SJSA1 (cell line): ENCODE data around the gene ARF4. TPM values are rescaled to one million over a fixed set of nuclear protein-coding genes. Genes with fewer than 3 reads are reported as not detected.

ENCODE experiments used
- DNase-seq, 2 experiments: peaks; one replicate each; pipeline ENCODE4 v3.0.0-alpha.2; 2015 to 2020; ENCODE audit warnings: low spot score in 2 of 2, low read depth in 1 of 2
- H3K27ac ChIP-seq: fragments of 250-450 bp; sonication (Bioruptor Pico); 2 replicates; pipeline ENCODE4 v1.5.1; 2020; ENCODE audit warnings: mild to moderate bottlenecking, moderate library complexity
- H3K27me3 ChIP-seq: fragments of 250-450 bp; sonication (Bioruptor Pico); replicated peaks from 2 replicates; pipeline ENCODE4 v1.5.1; 2020; ENCODE audit warnings: mild to moderate bottlenecking, moderate library complexity
- H3K36me3 ChIP-seq: fragments of 250-450 bp; sonication (Bioruptor Pico); 2 replicates; pipeline ENCODE4 v1.5.1; 2020; ENCODE audit warnings: mild to moderate bottlenecking
- H3K4me1 ChIP-seq: fragments of 250-450 bp; sonication (Bioruptor Pico); replicated peaks from 2 replicates; pipeline ENCODE4 v1.6.1; 2021; ENCODE audit warnings: mild to moderate bottlenecking
- H3K4me3 ChIP-seq: fragments of 250-450 bp; sonication (Bioruptor Pico); 2 replicates; pipeline ENCODE4 v1.5.1; 2020; ENCODE audit warnings: mild to moderate bottlenecking
- H3K9me3 ChIP-seq: fragments of 250-450 bp; sonication (Bioruptor Pico); replicated peaks from 2 replicates; pipeline ENCODE4 v1.5.1; 2020; ENCODE audit warnings: mild to moderate bottlenecking
- total RNA-seq: library from RNA; depleted of rRNA; stranded (reverse); fragments of >200 nt; shearing (Covaris generic); gene quantifications from 2 replicates; pipeline ENCODE4 v1.2.3, GENCODE V29; 2014

ARF4 gene
- total RNA-seq, 1 experiment from 2014 or later, result 283 TPM

DNA sequence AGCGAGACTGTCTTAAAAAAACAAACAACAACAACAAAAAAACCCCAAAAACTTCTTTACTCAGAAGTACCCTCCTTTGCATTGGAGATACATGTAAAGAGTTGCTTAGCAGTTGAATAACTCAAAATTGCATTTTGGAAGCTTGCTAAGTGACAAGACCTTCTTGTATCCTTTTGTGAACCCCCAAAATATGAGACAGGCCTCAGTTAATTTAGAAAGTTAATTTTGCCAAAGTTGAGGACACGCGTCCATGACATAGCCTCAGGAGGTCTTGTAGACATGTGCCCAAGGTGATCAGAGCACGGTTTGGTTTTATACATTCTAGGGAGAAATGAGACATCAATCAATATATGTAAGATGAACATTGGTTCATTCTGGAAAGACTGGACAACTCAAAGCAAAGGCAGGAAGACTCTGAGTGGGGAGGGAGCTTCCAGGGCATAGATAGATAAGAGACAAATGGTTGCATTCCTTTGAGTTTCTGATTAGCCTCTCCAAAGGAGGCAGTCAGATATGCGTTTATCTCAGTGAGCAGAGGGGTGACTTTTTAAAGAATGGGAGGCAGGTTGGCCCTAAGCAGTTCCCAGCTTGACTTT lies 1.7 kb upstream of the ARF4 start:
- H3K4me3 ChIP-seq, result peak overlapping the region; percentile 68
- no peak for DNase-seq
- peaks cover 16% of the 10 kb centered on the region for H3K4me1 ChIP-seq
- H3K27me3 ChIP-seq, result no peaks in the 10 kb centered on the region
- H3K9me3 ChIP-seq, result no peaks in the 10 kb centered on the region
- H3K36me3 ChIP-seq, result peaks cover 24% of the 10 kb centered on the region
- H3K27ac ChIP-seq, result no peak overlapping the region

DNA sequence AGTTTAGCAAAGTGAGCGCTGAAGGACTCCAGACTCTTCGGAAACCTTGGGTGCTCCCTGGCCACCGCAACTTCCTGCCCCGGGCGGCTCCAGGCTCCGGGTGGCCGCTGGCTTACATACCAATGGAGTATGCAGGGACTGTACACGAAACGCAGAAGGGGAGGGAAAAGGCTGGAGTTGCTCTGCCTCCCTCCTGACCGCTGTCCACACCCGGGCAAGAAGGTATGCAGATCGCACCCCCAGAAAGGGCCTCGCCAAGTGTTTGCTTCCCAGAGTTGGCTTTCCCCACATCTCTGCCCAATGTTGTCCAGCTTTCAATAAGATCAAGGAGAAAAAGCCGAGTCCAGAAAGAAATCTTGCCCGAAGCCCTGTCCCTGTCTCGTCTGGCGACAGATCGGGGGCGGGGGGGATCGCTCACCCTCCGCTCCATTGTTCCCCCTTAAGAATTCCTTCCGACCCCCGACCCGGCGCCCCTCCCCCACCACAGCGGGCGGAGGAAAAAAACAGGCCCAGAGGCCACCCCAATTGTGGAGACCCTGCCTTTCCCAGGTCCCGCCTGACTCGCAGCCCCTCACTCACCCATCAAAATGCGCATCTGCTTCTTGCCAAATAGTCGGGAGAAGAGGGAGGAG lies 533 bp downstream of the ARF4 start:
- no peaks in the 10 kb centered on the region for H3K27me3 ChIP-seq
- peak overlapping the region; percentile 68 for H3K4me3 ChIP-seq
- H3K4me1 ChIP-seq, result peaks cover 16% of the 10 kb centered on the region
- peaks cover 37% of the 10 kb centered on the region for H3K36me3 ChIP-seq
- peak overlapping the region; percentile 95 for H3K27ac ChIP-seq
- DNase-seq, result peak; percentile 84 to 93
- no peaks in the 10 kb centered on the region for H3K9me3 ChIP-seq

DNA sequence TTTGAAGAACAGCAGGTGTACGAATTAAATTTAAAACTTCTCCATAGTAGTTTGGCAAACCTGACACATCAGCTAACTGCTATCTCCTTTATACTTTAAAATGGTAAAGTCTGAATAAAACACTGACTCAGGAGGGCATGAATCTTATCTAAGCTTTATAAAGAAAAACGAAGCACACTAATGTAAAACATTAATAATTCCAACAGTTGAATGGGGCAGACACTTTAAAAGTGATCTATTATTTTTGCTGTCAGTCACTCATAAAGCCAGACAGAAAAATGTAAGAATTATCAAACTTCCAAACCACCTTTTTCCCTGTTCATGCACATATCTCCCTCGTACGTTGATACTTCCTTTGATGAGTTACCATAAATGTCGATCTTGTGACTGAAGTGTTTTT lies 2.6 kb downstream of the ARF4 start:
- peak overlapping the region; percentile 68 for H3K4me3 ChIP-seq
- peak overlapping the region; percentile 95 for H3K27ac ChIP-seq
- H3K9me3 ChIP-seq, result no peaks in the 10 kb centered on the region
- peaks cover 49% of the 10 kb centered on the region for H3K36me3 ChIP-seq
- no peaks in the 10 kb centered on the region for H3K27me3 ChIP-seq
- no peak for DNase-seq
- peaks cover 16% of the 10 kb centered on the region for H3K4me1 ChIP-seq

DNA sequence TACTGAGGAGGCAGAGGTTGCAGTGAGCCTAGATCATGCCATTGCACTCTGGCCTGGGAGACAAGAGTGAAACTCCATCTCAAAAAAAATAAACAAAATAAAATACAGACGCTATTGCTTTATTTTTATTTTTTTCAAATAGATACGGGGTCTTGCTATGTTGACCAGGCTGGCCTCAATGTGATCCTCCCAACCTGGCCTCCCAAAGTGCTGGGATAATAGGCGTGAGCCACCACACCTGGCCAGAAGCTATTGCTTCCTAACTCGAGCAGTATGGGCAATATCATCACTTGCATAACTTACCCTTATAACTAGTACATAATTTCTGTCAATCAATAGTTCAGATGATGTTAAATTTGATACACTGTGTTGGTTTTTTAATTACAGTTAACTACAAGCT lies 3.0 kb downstream of the ARF4 start:
- peaks cover 54% of the 10 kb centered on the region for H3K36me3 ChIP-seq
- H3K27ac ChIP-seq, result 0 out of 2 replicates have a peak overlapping the region, but pooled peaks have one; percentile 95
- H3K9me3 ChIP-seq, result no peaks in the 10 kb centered on the region
- no peak overlapping the region for H3K4me3 ChIP-seq
- H3K27me3 ChIP-seq, result no peaks in the 10 kb centered on the region
- DNase-seq, result no peak
- peaks cover 16% of the 10 kb centered on the region for H3K4me1 ChIP-seq

DNA sequence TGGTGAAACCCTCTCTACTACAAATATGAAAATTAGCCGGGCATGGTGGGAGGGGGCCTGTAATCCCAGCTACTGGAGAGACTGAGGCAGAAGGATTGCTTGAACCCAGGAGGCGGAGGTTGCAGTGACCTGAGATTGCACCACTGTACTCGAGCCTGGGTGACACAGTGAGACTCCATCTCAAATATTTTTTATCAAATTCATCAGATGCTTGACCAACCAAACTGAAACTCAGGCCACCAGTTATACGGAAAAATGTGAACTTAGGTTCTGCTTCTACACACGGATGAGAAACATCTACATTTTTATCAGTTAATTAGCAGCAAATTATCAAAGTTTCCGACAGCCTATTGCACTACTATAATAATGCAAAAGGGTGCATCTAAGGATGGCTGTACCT lies 4.8 kb downstream of the ARF4 start:
- H3K27me3 ChIP-seq, result no peaks in the 10 kb centered on the region
- H3K4me3 ChIP-seq, result no peak overlapping the region
- H3K9me3 ChIP-seq, result no peaks in the 10 kb centered on the region
- peaks cover 65% of the 10 kb centered on the region for H3K36me3 ChIP-seq
- no peak for DNase-seq
- H3K4me1 ChIP-seq, result peaks cover 9% of the 10 kb centered on the region
- H3K27ac ChIP-seq, result no peak overlapping the region

DNA sequence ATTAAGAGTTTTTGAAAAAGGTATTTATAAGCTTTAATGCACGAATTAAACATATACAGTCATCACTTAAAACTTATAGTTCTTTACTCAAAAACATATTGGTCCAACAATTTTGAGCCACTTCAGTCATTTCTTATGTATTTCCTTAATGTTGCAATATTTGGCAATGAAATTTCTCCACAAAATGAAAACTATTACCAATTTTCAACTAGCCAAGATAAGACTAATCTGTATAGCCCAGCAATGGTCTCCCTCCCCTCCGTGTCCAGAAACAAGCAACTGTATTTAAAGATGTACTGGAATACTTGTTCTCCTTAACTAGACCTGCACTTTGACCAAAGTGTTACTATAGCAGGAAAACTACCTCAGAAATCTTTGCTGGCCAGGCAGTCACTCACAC lies 9.2 kb downstream of the ARF4 start:
- no peaks in the 10 kb centered on the region for H3K4me1 ChIP-seq
- no peak for DNase-seq
- H3K36me3 ChIP-seq, result peaks cover 72% of the 10 kb centered on the region
- H3K27ac ChIP-seq, result no peak overlapping the region
- H3K9me3 ChIP-seq, result no peaks in the 10 kb centered on the region
- no peak overlapping the region for H3K4me3 ChIP-seq
- no peaks in the 10 kb centered on the region for H3K27me3 ChIP-seq

DNA sequence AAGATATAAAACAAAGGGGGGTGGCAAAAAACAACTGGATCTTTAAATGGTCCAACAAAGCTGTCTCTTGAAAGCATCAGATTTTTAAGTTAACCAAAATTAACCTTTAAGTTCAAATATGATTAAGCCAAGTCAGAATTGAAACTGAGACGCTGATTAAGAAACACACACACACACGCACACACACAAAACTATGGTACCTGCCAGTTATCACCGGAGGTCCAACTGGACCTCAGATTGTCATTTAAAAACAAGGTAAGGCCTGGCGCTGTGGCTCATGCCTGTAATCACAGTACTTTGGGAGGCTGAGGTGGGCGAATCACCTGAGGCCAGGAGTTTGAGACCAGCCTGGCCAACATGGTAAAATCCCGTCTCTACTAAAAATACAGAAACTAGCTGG lies 10.4 kb downstream of the ARF4 start:
- Histone ChIP-seq H3K4me1 (no peaks in the 10 kb centered on the region), H3K9me3 (no peaks in the 10 kb centered on the region), H3K27me3 (no peaks in the 10 kb centered on the region), H3K27ac (no peak overlapping the region), H3K36me3 (peaks cover 75% of the 10 kb centered on the region), H3K4me3 (no peak overlapping the region)
- DNase-seq, result no peak

DNA sequence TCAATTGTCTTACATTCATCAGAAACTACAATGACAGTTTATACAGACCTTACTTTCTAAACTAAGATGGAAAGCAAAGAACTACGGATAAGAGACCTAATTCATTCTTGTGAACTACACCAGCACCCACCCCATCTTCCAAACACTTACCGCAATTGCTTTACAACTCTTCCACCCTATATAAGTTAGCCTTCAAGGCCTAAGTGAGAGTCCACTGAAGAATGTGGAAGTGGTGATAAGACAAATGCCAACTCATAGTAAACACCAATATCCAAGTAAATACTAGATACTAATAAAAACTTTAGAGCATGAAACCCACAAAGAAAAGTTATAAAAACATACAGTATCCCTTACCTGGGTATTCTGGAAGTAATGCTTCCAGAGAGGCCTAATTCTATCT lies 13.6 kb downstream of the ARF4 start:
- Histone ChIP-seq H3K27ac (no peak overlapping the region), H3K4me3 (no peak overlapping the region), H3K36me3 (peaks cover 83% of the 10 kb centered on the region), H3K4me1 (no peaks in the 10 kb centered on the region), H3K9me3 (no peaks in the 10 kb centered on the region), H3K27me3 (no peaks in the 10 kb centered on the region)
- DNase-seq, result no peak

DNA sequence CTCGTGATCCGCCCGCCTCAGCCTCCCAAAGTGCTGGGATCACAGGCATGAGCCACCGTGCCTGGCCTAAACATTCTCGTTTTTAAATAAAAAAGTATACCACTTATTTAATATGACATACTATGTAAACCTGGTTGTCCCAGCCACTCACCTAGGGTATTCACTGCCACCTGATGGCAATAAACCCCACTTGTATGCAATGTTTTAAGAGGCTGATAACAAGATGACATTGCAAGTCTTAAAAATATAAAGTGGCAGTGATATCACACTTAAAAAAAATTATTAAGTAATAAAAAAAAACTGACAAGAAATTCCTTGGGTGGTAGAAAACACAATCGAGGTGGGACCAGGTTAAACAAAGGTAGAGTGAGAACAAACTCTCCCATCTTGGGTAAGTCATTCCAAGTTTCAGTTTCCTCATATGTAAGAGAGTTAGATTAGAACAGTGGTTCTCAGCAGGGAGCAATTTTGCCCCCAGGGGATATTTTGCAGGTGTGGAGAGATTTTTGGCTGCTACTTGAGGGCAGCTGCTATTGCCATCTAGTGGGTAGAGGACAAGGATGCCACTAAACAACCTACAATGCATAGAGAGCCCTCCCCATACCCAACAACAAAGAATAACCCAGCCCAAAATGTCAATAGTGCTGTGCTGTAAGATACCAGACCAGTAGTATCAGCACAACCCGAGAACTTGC lies 14.5 kb downstream of the ARF4 start:
- no peak for DNase-seq
- Histone ChIP-seq H3K27ac (no peak overlapping the region), H3K27me3 (no peaks in the 10 kb centered on the region), H3K4me3 (no peak overlapping the region), H3K9me3 (no peaks in the 10 kb centered on the region), H3K4me1 (no peaks in the 10 kb centered on the region), H3K36me3 (peaks cover 84% of the 10 kb centered on the region)

DNA sequence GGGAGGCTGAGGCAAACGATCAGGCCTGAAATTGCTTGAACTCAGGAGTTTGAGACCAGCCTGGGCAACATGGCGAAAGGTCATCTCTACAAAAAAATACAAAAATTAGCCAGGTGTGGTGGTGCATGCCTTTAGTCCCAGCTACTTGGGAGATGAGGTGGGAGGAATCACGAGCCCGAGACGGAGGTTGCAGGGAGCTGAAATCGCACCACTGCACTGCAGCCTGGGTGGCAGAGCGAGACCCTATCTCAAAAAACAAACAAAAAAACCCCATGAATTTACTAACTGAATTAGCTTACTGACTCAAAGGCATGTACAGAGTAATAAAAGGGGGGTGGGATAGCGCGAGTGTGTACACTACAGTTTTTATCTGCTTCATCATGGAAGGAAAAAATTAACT lies 19.3 kb downstream of the ARF4 start:
- Histone ChIP-seq H3K4me1 (no peaks in the 10 kb centered on the region), H3K36me3 (peaks cover 95% of the 10 kb centered on the region), H3K9me3 (no peaks in the 10 kb centered on the region), H3K27me3 (no peaks in the 10 kb centered on the region), H3K27ac (no peak overlapping the region), H3K4me3 (no peak overlapping the region)
- DNase-seq, result no peak

DNA sequence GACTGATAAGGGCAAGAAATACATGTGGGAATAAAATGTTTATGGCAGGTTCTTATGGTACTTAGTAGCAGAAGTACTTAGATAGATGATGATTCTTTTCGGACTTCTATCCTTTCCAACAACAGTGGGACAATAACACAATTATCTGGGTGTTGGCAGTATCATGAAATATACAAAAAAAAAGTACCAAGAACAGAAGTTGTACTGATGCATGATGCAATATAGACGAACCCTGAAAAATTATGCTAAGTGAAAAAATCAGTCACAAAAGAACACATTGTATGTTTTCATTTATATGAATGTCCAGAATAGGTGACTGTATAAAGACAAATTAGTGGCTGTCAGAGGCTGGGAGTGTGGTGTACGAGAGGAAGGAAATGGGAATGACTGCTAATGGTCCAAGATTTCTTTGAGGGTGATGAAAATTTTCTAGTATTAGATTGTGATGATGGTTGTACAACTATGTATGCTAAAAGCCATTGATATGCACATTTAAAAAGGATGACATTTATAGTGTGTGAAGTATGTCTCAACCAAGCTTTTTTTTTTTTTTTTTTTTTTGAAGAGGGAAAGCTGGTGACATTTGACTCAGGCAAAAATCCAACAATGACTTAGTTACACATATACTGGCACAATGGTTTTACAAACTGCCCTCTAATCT lies 21.0 kb downstream of the ARF4 start:
- H3K9me3 ChIP-seq, result no peaks in the 10 kb centered on the region
- DNase-seq, result no peak
- no peaks in the 10 kb centered on the region for H3K4me1 ChIP-seq
- no peak overlapping the region for H3K4me3 ChIP-seq
- H3K36me3 ChIP-seq, result peaks cover 95% of the 10 kb centered on the region
- H3K27me3 ChIP-seq, result no peaks in the 10 kb centered on the region
- no peak overlapping the region for H3K27ac ChIP-seq

DNA sequence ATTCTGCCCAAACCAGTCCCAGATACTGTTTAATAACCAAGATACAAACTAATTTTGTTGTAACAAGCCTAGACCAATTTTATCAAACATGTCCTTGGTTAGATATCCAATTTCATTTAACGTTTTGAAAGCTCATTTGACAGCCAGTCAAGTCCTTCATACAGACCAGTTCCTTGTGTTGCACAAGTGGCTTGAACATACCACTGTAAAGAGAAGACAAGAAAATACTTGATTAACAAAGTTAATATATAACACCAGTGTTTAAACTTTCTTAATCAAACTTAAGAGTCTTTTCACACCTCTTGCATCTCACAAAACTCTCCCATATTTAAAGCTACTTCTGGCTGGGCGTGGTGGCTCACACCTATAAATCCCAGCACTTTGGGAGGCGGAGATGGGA lies 25.0 kb downstream of the ARF4 start:
- H3K36me3 ChIP-seq, result peaks cover 82% of the 10 kb centered on the region
- no peaks in the 10 kb centered on the region for H3K9me3 ChIP-seq
- DNase-seq, result no peak
- H3K27me3 ChIP-seq, result no peaks in the 10 kb centered on the region
- H3K27ac ChIP-seq, result no peak overlapping the region
- H3K4me1 ChIP-seq, result no peaks in the 10 kb centered on the region
- H3K4me3 ChIP-seq, result no peak overlapping the region

DNA sequence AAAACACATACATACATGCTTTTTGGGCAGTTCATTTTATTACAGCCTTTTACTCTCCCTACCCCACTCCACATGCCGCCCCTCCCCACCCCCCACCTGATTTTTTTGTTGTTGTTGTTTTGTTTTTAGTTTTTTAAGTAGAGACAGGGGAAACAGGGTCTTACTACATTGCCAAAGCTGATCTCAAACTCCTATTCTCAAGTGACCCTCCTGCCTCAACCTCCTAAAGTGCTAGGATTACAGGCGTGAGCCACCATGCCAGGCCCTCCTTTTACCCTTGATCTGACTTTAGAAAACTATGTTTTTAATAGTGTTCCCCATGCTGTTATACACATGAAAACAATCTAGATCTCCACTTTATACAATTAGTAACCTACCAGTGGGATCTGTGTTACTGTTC lies 26.3 kb downstream of the ARF4 start:
- H3K4me3 ChIP-seq, result no peak overlapping the region
- no peak for DNase-seq
- H3K9me3 ChIP-seq, result no peaks in the 10 kb centered on the region
- H3K4me1 ChIP-seq, result no peaks in the 10 kb centered on the region
- no peak overlapping the region for H3K27ac ChIP-seq
- H3K36me3 ChIP-seq, result peaks cover 82% of the 10 kb centered on the region
- H3K27me3 ChIP-seq, result no peaks in the 10 kb centered on the region

DNA sequence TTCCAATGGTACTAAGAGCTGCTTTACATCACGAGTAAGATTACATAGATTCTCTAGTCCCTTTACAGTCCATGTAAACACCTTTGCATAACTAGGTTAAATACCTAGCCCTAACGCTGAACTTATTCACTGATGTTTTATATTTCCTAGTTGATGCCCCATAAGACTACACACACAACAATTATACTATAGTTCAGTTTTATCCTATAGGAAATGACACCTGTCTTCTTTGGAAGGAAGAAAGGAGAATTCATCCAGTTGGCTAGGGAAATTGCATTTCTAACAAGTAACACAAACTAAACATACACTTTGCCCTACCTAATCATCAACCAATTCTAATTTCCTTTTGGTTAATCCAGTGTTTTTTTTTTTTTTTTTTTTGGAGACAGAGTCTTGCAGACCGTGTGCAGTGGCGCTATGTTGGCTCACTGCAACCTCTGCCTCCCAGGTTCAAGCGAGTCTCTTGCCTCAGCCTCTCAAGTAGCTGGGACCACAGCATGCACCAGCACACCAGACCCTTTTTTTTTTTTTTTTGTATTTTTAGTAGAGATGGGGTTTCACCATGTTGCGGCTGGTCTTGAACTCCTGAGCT lies 27.2 kb downstream of the ARF4 start:
- Histone ChIP-seq H3K27me3 (no peaks in the 10 kb centered on the region), H3K4me1 (no peaks in the 10 kb centered on the region), H3K27ac (no peak overlapping the region), H3K4me3 (no peak overlapping the region), H3K36me3 (peaks cover 79% of the 10 kb centered on the region), H3K9me3 (no peaks in the 10 kb centered on the region)
- DNase-seq, result no peak
